Activated T-helper 1 cell treated with anti-CD3 and anti-CD28 coated beads, Interleukin-12 subunit alpha, Interleukin-12 subunit beta, Interleukin-2, Interleukin-4 antibody, amounts not matched to agents 30 ng/mL and 10 ng/mL and 1 ng/mL, durations not matched to agents 14 hours and 24 hours and 36 hours (primary cell): Measurements from ENCODE around the gene VPREB1. TPM values are rescaled to one million over a fixed set of nuclear protein-coding genes. Genes with fewer than 3 reads are reported as not detected.
"Not testable (repeated sequence)": the region's sequence is repeated elsewhere in the genome, so short reads cannot be mapped to it uniquely, and the experiment has no call there.

ENCODE experiments used
- DNase-seq: peaks from one replicate; pipeline ENCODE4 v3.0.0; 2021; ENCODE audit warnings: low spot score
- H3K27ac Mint-ChIP-seq: one replicate; pipeline ENCODE4 v1.8.0; 2021; ENCODE audit warnings: mild to moderate bottlenecking, mixed read lengths
- H3K27me3 Mint-ChIP-seq: one replicate; pipeline ENCODE4 v1.8.0; 2022; ENCODE audit warnings: mild to moderate bottlenecking, moderate library complexity, mixed read lengths; ENCODE audit not compliant: insufficient read depth
- H3K36me3 Mint-ChIP-seq: one replicate; pipeline ENCODE4 v1.8.0; 2021; ENCODE audit warnings: low read depth, mixed read lengths
- H3K4me1 Mint-ChIP-seq: one replicate; pipeline ENCODE4 v1.8.0; 2021; ENCODE audit warnings: low read depth, mixed read lengths
- H3K4me3 Mint-ChIP-seq: one replicate; pipeline ENCODE4 v1.8.0; 2021; ENCODE audit warnings: mild to moderate bottlenecking, moderate library complexity, mixed read lengths
- H3K9me3 Mint-ChIP-seq: one replicate; pipeline ENCODE4 v1.8.0; 2021; ENCODE audit warnings: mixed read lengths
- intact Hi-C: fragments of 100-400 bp; cut with micrococcal nuclease; formaldehyde crosslinking; loops from one replicate; pipeline ENCODE4 v1.15.1; 2024
- total RNA-seq: library from RNA; stranded (reverse); gene quantifications from 2 replicates; pipeline ENCODE4 v1.2.3, GENCODE V29; 2022

Gene VPREB1
- total RNA-seq, 1 donor from 2014 or later = not detected

- Mint-ChIP-seq H3K36me3 (no peaks in the 10 kb centered on the region), H3K9me3 (no peaks in the 10 kb centered on the region), H3K27ac (no peak overlapping the region), H3K4me1 (no peaks in the 10 kb centered on the region), H3K4me3 (no peak overlapping the region), H3K27me3 (peaks cover 11% of the 10 kb centered on the region)
- DNase-seq = no peak
- intact Hi-C loops = no loop called here
Observed at GRCh38 chr22:22242488-22242887, 2.1 kb upstream of the VPREB1 start.

GRCh38 chr22:22243033-22243680, 1.4 kb upstream of the VPREB1 start:
- DNase-seq = no peak
- peaks cover 11% of the 10 kb centered on the region for H3K27me3 Mint-ChIP-seq
- H3K9me3 Mint-ChIP-seq = no peaks in the 10 kb centered on the region
- H3K36me3 Mint-ChIP-seq = no peaks in the 10 kb centered on the region
- intact Hi-C loops = no loop called here
- peaks cover 2% of the 10 kb centered on the region for H3K4me1 Mint-ChIP-seq
- H3K27ac Mint-ChIP-seq = no peak overlapping the region
- H3K4me3 Mint-ChIP-seq = no peak overlapping the region

GRCh38 chr22:22245256-22245909, 797 bp downstream of the VPREB1 start:
- DNase-seq = no peak
- Mint-ChIP-seq H3K36me3 (no peaks in the 10 kb centered on the region), H3K4me1 (peaks cover 16% of the 10 kb centered on the region), H3K9me3 (no peaks in the 10 kb centered on the region), H3K27ac (no peak overlapping the region), H3K4me3 (no peak overlapping the region), H3K27me3 (peaks cover 9% of the 10 kb centered on the region)
- intact Hi-C loops = no loop called here

GRCh38 chr22:22245935-22246525, 1.4 kb downstream of the VPREB1 start:
- no peak overlapping the region for H3K4me3 Mint-ChIP-seq
- H3K27me3 Mint-ChIP-seq = peaks cover 7% of the 10 kb centered on the region
- H3K27ac Mint-ChIP-seq = no peak overlapping the region
- H3K36me3 Mint-ChIP-seq = no peaks in the 10 kb centered on the region
- intact Hi-C loops = no loop called here
- no peak for DNase-seq
- peaks cover 16% of the 10 kb centered on the region for H3K4me1 Mint-ChIP-seq
- no peaks in the 10 kb centered on the region for H3K9me3 Mint-ChIP-seq

GRCh38 chr22:22246706-22247105, 2.1 kb downstream of the VPREB1 start:
- DNase-seq = no peak

GRCh38 chr22:22248878-22249277, 4.3 kb downstream of the VPREB1 start:
- peaks cover 2% of the 10 kb centered on the region for H3K27me3 Mint-ChIP-seq
- H3K27ac Mint-ChIP-seq = no peak overlapping the region
- no peaks in the 10 kb centered on the region for H3K36me3 Mint-ChIP-seq
- intact Hi-C loops = no loop called here
- no peak overlapping the region for H3K4me3 Mint-ChIP-seq
- DNase-seq = peak; percentile 12
- H3K4me1 Mint-ChIP-seq = peaks cover 16% of the 10 kb centered on the region
- H3K9me3 Mint-ChIP-seq = no peaks in the 10 kb centered on the region

More at GRCh38 chr22:22246706-22247105, 2.1 kb downstream of the VPREB1 start:
- peaks cover 16% of the 10 kb centered on the region for H3K4me1 Mint-ChIP-seq
- peaks cover 7% of the 10 kb centered on the region for H3K27me3 Mint-ChIP-seq
- no peak overlapping the region for H3K4me3 Mint-ChIP-seq
- H3K27ac Mint-ChIP-seq = no peak overlapping the region
- intact Hi-C loops = no loop called here
- no peaks in the 10 kb centered on the region for H3K36me3 Mint-ChIP-seq
- H3K9me3 Mint-ChIP-seq = no peaks in the 10 kb centered on the region

GRCh38 chr22:22250651-22251050, 6.1 kb downstream of the VPREB1 start:
- H3K27ac Mint-ChIP-seq, H3K36me3 Mint-ChIP-seq, intact Hi-C loops, H3K27me3 Mint-ChIP-seq, DNase-seq, H3K4me3 Mint-ChIP-seq, H3K9me3 Mint-ChIP-seq: not testable (repeated sequence)
- peaks cover 16% of the 10 kb centered on the region for H3K4me1 Mint-ChIP-seq

GRCh38 chr22:22256133-22256532, 11.5 kb downstream of the VPREB1 start:
- H3K27me3 Mint-ChIP-seq, H3K36me3 Mint-ChIP-seq, H3K27ac Mint-ChIP-seq, H3K9me3 Mint-ChIP-seq, H3K4me1 Mint-ChIP-seq, DNase-seq, intact Hi-C loops: not testable (repeated sequence)
- peak overlapping the region; percentile 26 for H3K4me3 Mint-ChIP-seq

GRCh38 chr22:22258597-22259415, 14.2 kb downstream of the VPREB1 start:
- intact Hi-C loops, H3K9me3 Mint-ChIP-seq, H3K4me3 Mint-ChIP-seq, H3K27me3 Mint-ChIP-seq, H3K27ac Mint-ChIP-seq, H3K4me1 Mint-ChIP-seq, DNase-seq, H3K36me3 Mint-ChIP-seq: not testable (repeated sequence)

- H3K36me3 Mint-ChIP-seq, H3K4me1 Mint-ChIP-seq, H3K27ac Mint-ChIP-seq, H3K9me3 Mint-ChIP-seq, intact Hi-C loops, H3K27me3 Mint-ChIP-seq, DNase-seq, H3K4me3 Mint-ChIP-seq: not testable (repeated sequence)
Observed at GRCh38 chr22:22260169-22260568, 15.6 kb downstream of the VPREB1 start.

- DNase-seq, H3K9me3 Mint-ChIP-seq, H3K27me3 Mint-ChIP-seq, H3K4me3 Mint-ChIP-seq, intact Hi-C loops, H3K36me3 Mint-ChIP-seq, H3K27ac Mint-ChIP-seq, H3K4me1 Mint-ChIP-seq: not testable (repeated sequence)
Observed at GRCh38 chr22:22260586-22260985, 16.0 kb downstream of the VPREB1 start.

GRCh38 chr22:22262332-22263074, 17.9 kb downstream of the VPREB1 start:
- H3K4me3 Mint-ChIP-seq, DNase-seq, intact Hi-C loops, H3K9me3 Mint-ChIP-seq, H3K27me3 Mint-ChIP-seq, H3K36me3 Mint-ChIP-seq, H3K27ac Mint-ChIP-seq, H3K4me1 Mint-ChIP-seq: not testable (repeated sequence)
